GM18870 (cell line): ENCODE data around the gene RNF212.

Source experiments
- ATAC-seq: cut with Tn5 transposase; IDR thresholded peaks from one replicate; pipeline ENCODE4 v1.9.1; 2021; ENCODE audit warnings: moderate library complexity; ENCODE audit not compliant: unreplicated experiment

Gene RNF212

DNA sequence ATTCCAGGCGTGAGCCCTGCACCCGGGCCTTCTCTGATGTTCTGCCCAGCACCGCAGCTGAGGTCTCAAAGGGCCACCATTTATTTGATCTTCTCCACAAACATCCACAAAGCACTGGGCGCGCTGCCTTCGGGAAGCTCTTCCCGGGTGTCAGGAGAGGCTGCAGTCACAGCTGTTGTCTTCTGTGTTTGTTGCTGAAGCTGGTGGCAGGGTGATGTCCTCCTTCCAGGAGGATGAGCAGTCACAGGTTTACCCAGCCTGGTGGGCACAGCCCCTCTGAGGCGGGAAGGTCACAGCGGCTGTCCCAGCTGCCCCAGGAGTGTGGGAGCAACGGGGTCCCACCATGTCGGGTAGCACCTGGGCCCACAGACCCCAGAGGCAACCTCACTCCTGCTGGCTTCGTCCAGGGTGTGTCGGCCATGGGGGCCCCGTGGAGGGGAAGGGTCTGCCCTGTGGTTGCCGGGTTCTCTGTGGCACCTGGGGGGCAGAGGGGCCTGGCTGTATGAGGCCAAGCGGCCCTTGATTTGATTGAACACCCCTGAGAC is 74.3 kb downstream of the RNF212 start:
- ATAC-seq, result no peak

DNA sequence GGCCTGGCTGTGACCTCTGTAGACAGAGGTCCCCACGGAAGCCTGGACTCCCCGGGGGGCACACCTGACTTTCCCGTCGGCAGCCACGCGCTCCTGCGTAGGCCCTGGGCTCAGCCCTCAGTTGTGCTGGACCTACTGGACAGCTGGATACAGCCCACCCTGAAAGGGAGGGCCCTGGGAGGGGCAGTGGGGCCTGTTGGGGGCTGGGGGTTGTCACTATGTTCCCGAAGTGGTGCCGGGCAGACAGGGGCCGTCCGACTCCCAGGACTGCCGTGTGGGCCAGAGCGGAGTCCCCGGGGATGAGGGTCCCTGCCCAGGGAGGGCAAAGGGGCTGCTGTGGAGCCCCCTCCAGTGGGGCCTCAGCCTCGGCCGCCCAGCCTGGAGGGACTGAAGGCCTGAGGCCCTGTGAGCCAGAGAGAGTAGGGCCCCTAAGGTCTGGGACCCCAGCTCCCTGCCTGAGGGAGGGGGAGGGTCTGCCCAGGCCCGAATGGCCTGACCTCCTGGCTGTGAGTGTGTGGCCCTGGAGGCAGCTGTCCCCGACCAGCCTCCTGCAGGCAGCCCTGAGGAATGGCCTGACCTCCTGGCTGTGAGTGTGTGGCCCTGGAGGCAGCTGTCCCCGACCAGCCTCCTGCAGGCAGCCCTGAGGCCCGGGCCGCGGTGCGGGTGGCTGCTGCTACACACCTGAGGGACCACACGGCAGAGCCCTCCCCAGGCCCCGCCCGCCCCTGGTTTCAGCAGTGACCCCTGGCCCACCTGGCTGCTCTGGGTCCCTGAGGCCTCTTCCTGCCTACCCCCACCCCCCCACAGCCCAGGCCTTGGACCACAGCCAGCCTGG is 76.2 kb downstream of the RNF212 start:
- no peak for ATAC-seq

DNA sequence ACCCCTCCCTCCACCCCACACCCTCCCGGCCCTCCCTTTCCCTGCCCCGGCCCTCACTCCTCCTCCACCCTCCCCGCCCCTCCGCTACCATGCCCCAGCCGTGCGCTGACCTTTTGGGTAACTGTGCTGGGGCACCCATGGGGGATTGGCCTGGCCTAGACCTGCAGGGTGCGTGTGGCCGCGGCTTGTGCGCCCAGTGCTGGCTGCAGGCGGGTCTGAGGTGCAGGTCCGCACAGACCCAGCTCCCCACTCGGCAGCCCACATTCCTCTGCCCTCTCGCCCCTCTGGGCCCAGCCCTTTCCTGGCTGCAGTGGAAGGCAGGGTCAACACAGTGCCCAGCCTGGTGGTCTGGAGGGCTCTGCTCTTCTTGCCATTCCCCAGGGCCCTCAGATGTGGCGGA is 77.3 kb downstream of the RNF212 start:
- ATAC-seq, result no peak

DNA sequence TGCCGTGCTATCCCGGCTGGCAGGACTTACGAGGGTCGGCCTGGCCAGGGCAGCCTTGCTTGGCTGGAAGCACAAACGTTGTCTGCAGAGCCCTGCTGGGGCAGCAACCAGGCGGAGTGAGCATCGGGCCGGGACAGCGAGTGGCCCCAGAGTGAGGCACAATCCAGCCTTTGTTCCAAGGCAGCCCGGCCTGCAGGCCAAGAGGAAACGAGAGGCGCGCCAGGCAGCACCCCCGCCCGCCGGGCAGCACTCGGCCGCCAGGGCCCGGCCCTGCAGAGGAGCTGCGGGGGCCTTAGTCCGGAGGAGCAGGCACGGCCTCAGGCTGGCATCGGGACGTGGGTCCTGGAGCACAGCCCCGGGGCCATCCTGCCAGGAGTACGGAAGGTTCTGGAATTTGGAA is 77.9 kb downstream of the RNF212 start:
- no peak for ATAC-seq

DNA sequence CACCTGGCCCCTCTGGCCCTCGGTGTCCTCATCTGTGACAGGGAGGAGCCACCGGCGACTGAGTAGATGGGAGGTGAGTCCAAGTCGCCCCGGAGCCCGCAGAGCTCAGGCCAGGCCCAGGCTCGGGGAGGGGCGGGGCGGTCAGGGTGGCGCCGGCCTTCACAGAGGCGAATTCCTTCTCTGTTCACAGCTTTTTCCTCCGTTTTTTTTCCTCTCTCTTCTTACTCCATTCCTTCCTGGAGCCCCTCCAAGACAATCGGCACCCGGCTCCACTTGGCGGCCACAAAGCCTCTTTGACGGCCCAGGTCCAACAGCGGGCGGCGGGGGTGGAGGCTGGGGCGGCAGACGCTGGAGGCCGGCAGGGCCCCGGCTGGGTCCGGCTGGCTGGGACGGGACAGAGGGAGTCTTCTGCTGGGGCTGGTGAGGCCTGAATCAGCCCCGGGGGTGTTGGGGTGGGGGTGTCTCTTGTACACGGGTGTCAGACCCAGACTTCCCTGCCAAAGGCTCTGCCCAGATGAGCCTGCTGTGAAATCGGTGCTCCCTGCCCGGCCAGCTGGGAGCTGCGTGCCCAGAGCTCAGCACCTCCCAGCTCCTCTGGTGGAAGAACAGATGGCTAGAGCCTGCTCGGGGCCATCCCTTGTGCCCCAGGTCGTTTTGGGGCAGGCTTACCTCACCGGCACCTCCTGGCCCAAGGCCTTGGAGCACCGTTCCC is 79.4 kb downstream of the RNF212 start:
- ATAC-seq, result no peak

DNA sequence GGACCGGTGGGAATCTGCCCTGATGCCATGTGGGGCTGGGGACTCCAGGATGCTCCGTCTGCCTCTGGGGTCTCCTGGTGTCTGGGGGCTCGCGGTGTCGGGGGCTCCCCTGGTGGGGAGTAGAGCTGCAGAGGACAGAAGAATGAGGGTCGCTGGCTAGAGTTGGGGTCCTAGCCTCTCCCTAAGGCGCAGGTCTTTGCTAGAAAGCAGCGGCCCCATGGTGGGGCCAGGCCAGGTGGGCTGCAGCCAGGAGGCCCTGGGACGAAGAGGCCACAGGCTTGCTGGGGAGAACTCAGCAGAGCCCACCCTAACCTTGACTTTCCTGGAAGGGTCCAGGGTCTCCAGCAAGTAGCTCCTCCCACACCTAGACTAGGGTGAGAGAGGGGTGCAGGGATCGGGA is 80.5 kb downstream of the RNF212 start:
- ATAC-seq, result no peak

DNA sequence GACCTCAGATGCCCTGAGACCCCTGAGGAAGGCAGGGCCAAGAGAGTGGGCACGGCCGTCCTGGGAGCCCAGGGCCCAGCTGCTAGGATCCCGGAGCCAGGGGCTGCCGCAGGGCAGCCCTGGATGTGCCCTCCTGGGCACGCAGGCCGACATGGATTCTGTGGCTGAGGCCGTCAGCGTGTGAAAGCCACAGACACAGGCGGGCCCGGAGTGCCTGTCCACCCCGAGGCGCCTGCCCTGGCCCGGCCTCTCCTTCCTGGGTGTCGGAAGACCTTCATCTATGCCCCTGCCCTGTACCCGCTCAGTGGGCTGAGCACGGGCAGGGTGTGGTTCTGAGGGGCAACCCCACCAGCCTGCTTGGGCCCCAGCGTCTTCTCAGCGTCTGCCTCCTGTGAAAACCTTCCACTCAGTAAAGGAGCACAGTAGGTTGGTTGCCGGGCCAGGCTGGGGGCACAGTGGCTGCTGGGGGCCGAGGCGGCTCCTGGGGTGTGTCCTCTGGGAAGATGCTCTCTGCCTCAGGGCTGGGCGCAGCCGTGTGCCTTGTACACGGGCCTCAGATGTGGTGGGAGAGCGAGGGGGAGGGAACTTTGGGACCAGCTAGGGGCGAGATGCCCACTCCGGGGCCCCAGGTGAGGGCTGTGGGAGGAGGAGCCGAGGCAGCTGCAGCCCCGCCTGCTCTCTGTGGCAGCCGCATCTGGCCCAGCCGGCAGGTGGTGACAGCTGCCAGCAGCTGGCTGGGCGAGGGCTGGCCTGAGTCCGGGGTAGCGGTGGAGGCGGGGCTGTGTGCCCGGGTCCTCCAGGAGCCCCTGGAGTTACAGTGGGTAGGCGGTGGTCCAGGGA is 81.2 kb downstream of the RNF212 start:
- no peak for ATAC-seq

DNA sequence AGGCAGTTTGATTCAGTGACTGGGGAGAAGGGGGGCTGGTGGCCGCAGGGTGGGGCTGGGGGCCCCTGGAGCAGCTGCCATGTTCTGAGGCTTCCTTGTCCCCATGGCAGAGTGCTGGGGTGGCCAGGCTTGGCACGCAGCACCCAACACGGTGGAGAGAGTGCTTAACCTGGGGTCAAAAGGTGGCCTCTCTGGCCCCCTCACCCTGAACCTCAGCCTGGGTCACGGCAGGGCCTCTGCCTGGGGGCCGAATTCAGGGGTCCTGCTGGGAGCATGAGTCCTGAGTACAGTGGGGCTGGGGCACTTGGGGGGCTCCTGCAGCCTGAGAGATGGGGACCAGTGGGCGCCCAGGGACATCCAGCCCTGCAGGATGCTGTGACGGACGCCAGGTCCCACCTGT is 82.0 kb downstream of the RNF212 start:
- ATAC-seq, result no peak

DNA sequence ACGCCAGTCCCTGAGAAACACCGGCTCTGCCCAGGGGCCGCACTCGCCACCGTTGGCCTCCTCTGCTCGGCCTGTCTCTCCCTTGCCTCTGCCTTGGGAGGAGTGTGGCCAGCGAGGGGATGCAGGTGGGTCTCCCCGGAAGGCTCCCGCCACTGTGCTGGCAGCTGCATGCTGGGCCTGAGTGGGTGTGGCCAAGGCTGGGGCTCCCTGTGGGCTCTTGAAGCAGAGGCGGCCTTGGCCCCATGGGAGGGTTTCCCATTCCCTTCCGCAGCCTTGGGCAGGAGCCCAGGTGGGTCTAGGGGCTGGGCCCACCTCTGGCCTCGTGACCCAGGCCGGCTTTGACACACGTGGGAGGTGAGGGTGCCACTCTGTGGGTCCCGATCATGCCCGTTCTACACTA is 82.8 kb downstream of the RNF212 start:
- ATAC-seq, result no peak

DNA sequence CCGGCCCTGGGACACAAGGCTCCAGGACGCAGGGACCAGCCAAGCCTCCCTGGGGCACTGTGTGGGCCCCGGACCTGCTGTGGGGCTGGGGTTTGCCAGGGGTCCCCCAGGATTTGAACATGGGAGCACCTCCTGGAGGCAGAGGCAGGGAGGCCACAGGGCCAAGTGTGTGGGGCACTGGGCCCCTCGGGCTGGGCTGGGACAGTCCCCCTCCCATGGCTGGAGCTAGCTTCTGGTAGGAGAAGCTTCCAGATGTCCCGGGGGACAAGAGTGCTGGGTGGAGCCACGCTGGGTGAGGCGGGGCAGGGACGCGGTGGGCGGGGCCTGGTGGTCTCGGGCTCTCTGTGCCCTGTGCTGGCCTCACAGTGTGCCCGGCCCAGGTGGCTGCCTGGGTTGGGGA is 83.3 kb downstream of the RNF212 start:
- no peak for ATAC-seq

DNA sequence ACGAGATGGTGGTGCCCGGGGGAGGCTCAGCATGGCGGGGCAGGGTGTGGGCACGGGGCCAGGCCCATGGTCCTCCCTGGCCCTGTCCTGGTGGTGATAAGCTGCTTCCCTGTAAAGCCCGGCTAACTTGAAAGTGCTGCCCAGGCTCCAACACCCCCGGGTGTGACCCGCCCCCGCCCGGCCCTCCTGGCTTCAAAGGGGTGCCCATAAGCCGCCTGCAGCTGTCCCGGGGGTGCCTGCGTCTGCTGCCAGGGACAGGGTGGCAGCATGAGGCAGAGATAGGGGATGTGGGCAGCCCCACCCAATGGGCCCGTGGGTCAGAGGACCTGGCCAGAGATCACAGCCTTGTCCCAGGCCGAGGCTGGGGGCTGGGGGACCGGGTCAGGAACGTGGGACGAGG is 83.8 kb downstream of the RNF212 start:
- ATAC-seq, result no peak

DNA sequence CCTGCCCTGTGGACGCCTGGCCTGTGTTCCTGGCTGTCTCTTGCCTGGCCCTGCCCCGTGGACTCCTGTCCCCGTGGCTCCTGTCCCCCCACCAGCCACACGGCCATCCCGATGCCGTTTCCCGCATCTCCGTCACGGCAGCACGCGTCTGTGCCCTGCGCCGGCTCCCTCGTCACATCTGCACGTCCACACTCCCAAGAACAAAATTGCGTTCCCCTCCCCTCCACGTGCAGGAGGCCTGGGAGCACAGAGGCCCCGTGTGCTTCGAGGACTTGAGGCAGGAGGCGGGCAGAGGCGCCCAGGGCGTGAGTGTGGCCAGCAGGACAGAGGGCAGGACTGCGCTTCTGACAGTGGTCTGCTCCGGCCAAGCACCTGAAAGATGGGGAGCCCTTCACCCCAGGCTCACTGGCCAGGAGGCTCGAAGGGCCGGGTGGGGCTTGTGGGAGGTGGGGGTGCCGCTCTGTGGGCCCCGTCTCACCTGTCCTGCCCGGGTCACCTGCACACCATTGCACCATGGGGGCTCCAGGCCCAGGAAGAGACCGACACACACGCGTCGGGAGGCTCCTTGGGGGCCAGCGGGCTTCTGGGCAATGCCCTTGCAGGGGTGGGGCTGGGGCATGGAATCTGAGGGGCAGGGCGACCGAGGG is 84.7 kb downstream of the RNF212 start:
- no peak for ATAC-seq

DNA sequence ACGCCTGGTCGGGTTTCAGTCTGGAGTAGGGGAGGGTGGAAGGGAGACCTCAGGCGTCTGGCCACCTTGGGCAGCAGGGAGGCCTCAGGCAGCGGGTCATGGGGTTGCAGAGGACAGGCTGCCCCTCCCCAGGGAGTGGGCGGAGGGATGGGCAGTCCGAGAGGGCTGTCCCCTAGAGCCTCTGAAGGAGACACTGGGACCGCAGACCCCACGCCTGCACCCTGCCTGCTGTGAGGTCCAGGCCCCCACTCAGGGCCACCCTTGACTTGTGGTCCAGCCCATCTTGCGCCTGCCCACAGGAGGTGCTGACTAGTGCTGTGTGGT is 85.5 kb downstream of the RNF212 start:
- ATAC-seq, result no peak

DNA sequence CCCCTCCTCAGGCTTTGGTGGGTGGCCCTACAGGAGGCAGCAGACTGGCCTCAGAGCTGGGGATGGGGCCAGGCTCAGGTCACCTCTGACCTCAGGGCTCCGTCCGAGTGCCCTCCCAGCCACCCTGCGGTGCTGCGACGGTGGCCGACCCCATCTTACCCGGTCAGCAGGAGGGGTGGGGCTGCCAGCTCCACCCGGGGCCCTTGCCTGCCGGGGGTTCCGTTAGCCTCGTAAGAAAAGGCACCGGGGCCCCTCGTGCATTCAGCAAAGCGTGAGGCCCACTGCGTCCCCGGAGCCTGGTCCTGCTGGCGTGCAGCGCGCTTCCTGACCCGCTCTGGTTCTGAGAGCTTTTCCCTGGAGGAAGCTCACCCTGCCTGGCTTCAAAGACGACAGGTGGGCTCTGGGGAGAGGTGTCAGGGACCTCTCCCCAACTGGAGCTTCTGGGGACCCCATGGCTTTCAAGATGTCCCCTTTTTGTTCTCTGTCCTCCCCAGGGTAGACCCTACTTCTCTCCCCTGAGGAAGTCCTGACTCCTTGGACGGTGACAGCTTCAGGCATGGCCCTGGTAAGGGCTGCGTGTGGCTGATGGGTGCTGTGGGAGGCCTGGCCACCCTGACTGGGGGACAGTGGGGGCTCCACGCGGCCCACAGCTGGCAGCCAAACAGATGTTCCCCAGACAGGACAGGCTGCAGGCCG is 86.0 kb downstream of the RNF212 start:
- no peak for ATAC-seq

DNA sequence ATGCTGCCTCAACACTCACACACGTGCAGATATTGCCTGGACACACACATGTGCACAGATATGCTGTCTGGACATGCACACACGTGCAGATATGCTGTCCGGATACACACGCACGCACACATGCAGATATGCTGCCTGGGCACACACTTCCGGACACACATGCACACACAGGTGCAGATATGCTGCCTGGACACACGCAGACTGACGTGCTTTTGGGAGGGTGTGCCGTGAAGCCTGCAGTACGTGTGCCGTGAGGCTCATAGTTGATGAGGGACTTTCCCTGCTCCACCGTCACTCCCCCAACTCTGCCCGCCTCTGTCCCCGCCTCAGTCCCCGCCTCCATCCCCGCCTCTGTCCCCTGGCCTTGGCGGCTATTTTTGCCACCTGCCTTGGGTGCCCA is 87.2 kb downstream of the RNF212 start:
- ATAC-seq, result peak; percentile 60

DNA sequence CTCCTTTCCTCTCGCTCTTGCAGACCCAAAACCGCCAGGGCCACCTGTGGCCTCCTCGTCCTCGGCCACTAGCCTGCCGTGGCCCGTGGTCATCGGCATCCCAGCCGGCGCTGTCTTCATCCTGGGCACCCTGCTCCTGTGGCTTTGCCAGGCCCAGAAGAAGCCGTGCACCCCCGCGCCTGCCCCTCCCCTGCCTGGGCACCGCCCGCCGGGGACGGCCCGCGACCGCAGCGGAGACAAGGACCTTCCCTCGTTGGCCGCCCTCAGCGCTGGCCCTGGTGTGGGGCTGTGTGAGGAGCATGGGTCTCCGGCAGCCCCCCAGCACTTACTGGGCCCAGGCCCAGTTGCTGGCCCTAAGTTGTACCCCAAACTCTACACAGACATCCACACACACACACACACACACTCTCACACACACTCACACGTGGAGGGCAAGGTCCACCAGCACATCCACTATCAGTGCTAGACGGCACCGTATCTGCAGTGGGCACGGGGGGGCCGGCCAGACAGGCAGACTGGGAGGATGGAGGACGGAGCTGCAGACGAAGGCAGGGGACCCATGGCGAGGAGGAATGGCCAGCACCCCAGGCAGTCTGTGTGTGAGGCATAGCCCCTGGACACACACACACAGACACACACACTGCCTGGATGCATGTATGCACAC is 88.3 kb downstream of the RNF212 start:
- ATAC-seq, result no peak

DNA sequence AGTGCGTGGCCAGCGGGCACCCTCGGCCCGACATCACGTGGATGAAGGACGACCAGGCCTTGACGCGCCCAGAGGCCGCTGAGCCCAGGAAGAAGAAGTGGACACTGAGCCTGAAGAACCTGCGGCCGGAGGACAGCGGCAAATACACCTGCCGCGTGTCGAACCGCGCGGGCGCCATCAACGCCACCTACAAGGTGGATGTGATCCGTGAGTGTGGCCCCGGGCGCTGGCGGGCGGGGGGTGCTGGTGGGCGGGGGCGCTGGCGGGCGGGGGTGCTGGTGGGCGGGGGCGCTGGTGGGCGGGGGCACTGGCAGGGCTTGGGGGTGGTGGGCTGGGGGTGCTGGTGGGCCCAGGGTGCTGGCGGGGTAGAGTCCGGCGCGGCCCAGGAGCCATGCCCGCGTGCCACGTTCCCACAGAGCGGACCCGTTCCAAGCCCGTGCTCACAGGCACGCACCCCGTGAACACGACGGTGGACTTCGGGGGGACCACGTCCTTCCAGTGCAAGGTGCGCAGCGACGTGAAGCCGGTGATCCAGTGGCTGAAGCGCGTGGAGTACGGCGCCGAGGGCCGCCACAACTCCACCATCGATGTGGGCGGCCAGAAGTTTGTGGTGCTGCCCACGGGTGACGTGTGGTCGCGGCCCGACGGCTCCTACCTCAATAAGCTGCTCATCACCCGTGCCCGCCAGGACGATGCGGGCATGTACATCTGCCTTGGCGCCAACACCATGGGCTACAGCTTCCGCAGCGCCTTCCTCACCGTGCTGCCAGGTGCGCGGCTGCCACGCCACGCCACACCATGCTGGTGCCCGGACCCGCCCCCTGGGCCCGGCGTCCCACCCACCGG is 89.2 kb downstream of the RNF212 start:
- ATAC-seq, result no peak

DNA sequence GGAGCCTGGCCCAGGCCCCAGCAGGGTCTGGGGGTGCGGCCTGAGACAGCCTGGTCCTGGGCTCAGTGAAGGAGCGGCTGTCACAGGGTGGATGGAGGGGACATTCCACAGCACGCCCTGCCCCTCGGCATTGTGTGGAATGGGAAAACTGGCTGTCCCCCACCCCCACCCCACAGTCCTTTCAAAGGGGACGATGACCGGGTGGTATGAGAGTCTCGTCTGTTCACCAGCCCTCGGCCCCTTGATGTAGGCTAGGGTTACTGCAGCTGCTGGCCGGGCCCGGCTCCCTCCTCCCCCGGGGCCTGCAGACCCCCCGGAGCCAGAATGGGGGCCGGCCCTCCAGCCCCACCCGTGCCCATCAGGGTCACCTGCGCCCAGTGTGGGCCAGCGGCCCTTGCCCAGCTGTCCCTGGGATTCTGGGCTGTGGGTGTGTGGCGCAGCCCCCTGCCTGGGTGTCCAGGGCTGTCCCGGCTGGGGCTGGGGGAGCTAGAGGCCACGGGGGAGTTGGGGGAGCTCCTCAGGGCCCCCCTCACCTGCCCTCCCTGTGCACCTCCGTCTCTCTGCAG is 90.2 kb downstream of the RNF212 start:
- no peak for ATAC-seq

DNA sequence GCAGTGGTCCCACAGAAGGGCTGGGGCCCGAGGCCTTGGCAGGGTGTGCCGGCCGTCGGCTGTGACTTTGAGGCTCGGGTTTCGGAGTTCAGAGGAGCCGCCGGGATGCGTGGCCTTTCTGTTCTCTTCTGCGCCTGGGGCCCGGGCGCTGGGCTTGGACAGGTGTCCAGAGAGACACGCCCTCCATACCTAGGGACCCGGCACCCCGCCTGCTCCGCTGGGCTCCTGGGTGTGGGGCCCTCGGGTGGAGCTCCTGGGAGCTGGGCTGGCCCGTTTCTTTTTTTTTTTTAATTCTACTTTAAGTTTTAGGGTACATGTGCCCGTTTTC is 90.7 kb downstream of the RNF212 start:
- ATAC-seq, result no peak
